ENCODE data around the gene PDE3B. TPM values are rescaled to one million over a fixed set of nuclear protein-coding genes. Genes with fewer than 3 reads are reported as not detected.
A peak's percentile ranks its signal among the peaks of the same experiment; 100 is the strongest.
"Not testable (repeated sequence)": the region's sequence is repeated elsewhere in the genome, so short reads cannot be mapped to it uniquely, and the experiment has no call there.

Gene PDE3B
- total RNA-seq, 1 donor from 2014 or later, result 20.4 TPM

GRCh38 chr11:14872032-14872431 is 228.4 kb downstream of the PDE3B start:
- DNase-seq (ENCODE audit: low spot score in 2 of 2) (no peak), FAIRE-seq (no peak)

- FAIRE-seq, result no peak
- DNase-seq (ENCODE audit: low spot score in 2 of 2), result no peak
Measured at GRCh38 chr11:14873632-14874031, 230.0 kb downstream of the PDE3B start.

GRCh38 chr11:14875163-14875562 is 231.6 kb downstream of the PDE3B start:
- FAIRE-seq, result no peak
- no peak for DNase-seq (ENCODE audit: low spot score in 2 of 2)

GRCh38 chr11:14881576-14882193 is 238.1 kb downstream of the PDE3B start:
- FAIRE-seq (no peak), DNase-seq (ENCODE audit: low spot score in 2 of 2) (no peak)

GRCh38 chr11:14882196-14882595 is 238.6 kb downstream of the PDE3B start:
- no peak for FAIRE-seq
- DNase-seq (ENCODE audit: low spot score in 2 of 2), result no peak

GRCh38 chr11:14883683-14884082 is 240.1 kb downstream of the PDE3B start:
- not testable (repeated sequence) for DNase-seq (ENCODE audit: low spot score in 2 of 2); FAIRE-seq

- FAIRE-seq (peak; percentile 65), DNase-seq (ENCODE audit: low spot score in 2 of 2) (no peak)
Measured at GRCh38 chr11:14884667-14885273, 241.2 kb downstream of the PDE3B start.

- DNase-seq (ENCODE audit: low spot score in 2 of 2) (no peak), FAIRE-seq (no peak)
Measured at GRCh38 chr11:14886513-14886912, 242.9 kb downstream of the PDE3B start.

GRCh38 chr11:14891143-14892035 is 247.8 kb downstream of the PDE3B start:
- no peak for FAIRE-seq
- peak; percentile 70 to 71 for DNase-seq (ENCODE audit: low spot score in 2 of 2)

GRCh38 chr11:14892036-14892556 is 248.5 kb downstream of the PDE3B start, which contains the start of gene CYP2R1:
TSS of gene CYP2R1 (minus strand) at chr11:14892231. CDS start at chr11:14892205, 26 bp downstream.
- peak; percentile 83 to 92 for DNase-seq (ENCODE audit: low spot score in 2 of 2)
- FAIRE-seq, result no peak

GRCh38 chr11:14892577-14892976 is 249.0 kb downstream of the PDE3B start:
- no peak for FAIRE-seq

GRCh38 chr11:14894657-14895598 is 251.3 kb downstream of the PDE3B start:
- DNase-seq (ENCODE audit: low spot score in 2 of 2) (no peak), FAIRE-seq (no peak)

More at GRCh38 chr11:14892577-14892976, 249.0 kb downstream of the PDE3B start:
- DNase-seq (ENCODE audit: low spot score in 2 of 2), result no peak

GRCh38 chr11:14898355-14898754 is 254.8 kb downstream of the PDE3B start:
- DNase-seq (ENCODE audit: low spot score in 2 of 2) (no peak), FAIRE-seq (no peak)

- FAIRE-seq (no peak), DNase-seq (ENCODE audit: low spot score in 2 of 2) (no peak)
Measured at GRCh38 chr11:14898906-14899305, 255.3 kb downstream of the PDE3B start.

- DNase-seq (ENCODE audit: low spot score in 2 of 2), result no peak
- no peak for FAIRE-seq
Measured at GRCh38 chr11:14902650-14903350, 259.2 kb downstream of the PDE3B start.

GRCh38 chr11:14904745-14905103 is 261.1 kb downstream of the PDE3B start:
- DNase-seq (ENCODE audit: low spot score in 2 of 2), result peak; percentile 61 to 66
- no peak for FAIRE-seq

GRCh38 chr11:14905104-14906033 is 261.8 kb downstream of the PDE3B start:
- DNase-seq (ENCODE audit: low spot score in 2 of 2) (peak in 1 of 2 donors; percentile 47), FAIRE-seq (no peak)

GRCh38 chr11:14906578-14906977 is 263.0 kb downstream of the PDE3B start:
- FAIRE-seq, result no peak
- no peak for DNase-seq (ENCODE audit: low spot score in 2 of 2)
